PFSK-1 (cell line): ENCODE measurements around the gene CACNA1C.

Experiments used
- FOXP2 ChIP-seq: optimal IDR thresholded peaks from 2 replicates; pipeline ENCODE3; 2011; ENCODE audit warnings: borderline replicate concordance, control low read depth, inconsistent platforms; ENCODE audit not compliant: insufficient read depth; ENCODE audit errors: extremely low read length, extremely low read depth
- POLR2AphosphoS5 ChIP-seq: IDR thresholded peaks from 2 replicates; pipeline ENCODE4 v1.6.1; 2012; ENCODE audit warnings: low read depth, mild to moderate bottlenecking, control low read depth, low read length, moderate library complexity
- SIN3A ChIP-seq: IDR thresholded peaks from 2 replicates; pipeline ENCODE4 v1.6.1; 2012; ENCODE audit warnings: mild to moderate bottlenecking, low read length, moderate library complexity, borderline replicate concordance; ENCODE audit not compliant: insufficient read depth
- TAF1 ChIP-seq: IDR thresholded peaks from 2 replicates; pipeline ENCODE4 v1.6.1; 2012; ENCODE audit warnings: low read length, control low read depth, borderline replicate concordance; ENCODE audit not compliant: insufficient read depth
- TF ChIP-seq, protein P1 (sequence below), 2 experiments: IDR thresholded peaks; 2 replicates each; pipeline versions ENCODE4 v1.6.1 to v1.8.0; 2011 to 2012; ENCODE audit warnings: low read depth in 2 of 2, low read length in 2 of 2, control low read depth in 1 of 2, inconsistent platforms in 1 of 2, mild to moderate bottlenecking in 1 of 2, moderate library complexity in 1 of 2; ENCODE audit not compliant: insufficient read depth in 1 of 2

CACNA1C gene

DNA sequence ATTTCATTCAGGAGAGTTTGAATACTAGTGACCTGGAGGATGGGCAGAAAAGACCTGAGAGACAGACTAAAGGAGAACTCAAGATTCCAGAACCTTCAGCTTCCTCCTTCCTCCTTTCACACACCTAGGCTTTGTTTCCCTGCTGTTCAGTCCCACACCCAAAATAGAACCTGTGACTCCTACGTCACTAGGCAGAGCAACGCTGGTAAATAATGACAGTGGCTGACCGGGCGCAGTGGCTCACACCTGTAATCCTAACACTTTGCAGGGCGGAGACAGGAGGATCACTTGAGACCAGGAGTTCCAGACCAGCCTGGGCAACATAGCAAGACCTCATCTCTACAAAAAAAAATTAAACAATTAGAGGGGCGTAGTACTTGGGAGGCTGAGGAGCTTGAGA, 575.6 kb downstream of the CACNA1C start:
- no peak for TF ChIP-seq FOXP2
- TF ChIP-seq SIN3A = no peak
- TF ChIP-seq POLR2AphosphoS5 = no peak

DNA sequence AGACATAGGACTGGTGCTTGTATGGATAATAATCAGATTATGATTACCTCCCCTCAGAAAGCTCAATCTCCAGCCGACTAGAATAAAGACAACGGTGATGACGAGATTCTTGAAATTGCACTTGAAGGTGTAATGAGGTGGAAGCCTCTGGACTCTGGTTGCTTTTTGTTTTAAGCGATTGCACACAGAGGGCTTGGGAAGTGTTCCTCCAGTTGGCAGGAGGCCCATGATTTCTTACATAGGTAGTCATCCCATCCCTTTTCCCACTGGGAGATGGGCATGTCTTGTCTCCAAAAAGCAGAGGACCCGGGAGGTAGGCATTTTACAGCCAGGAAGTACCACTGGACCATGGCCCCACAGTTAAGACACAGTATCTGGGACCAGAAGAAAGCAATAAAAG, 576.3 kb downstream of the CACNA1C start:
- no peak for TF ChIP-seq POLR2AphosphoS5
- TF ChIP-seq SIN3A = no peak
- TF ChIP-seq, protein P1, sequence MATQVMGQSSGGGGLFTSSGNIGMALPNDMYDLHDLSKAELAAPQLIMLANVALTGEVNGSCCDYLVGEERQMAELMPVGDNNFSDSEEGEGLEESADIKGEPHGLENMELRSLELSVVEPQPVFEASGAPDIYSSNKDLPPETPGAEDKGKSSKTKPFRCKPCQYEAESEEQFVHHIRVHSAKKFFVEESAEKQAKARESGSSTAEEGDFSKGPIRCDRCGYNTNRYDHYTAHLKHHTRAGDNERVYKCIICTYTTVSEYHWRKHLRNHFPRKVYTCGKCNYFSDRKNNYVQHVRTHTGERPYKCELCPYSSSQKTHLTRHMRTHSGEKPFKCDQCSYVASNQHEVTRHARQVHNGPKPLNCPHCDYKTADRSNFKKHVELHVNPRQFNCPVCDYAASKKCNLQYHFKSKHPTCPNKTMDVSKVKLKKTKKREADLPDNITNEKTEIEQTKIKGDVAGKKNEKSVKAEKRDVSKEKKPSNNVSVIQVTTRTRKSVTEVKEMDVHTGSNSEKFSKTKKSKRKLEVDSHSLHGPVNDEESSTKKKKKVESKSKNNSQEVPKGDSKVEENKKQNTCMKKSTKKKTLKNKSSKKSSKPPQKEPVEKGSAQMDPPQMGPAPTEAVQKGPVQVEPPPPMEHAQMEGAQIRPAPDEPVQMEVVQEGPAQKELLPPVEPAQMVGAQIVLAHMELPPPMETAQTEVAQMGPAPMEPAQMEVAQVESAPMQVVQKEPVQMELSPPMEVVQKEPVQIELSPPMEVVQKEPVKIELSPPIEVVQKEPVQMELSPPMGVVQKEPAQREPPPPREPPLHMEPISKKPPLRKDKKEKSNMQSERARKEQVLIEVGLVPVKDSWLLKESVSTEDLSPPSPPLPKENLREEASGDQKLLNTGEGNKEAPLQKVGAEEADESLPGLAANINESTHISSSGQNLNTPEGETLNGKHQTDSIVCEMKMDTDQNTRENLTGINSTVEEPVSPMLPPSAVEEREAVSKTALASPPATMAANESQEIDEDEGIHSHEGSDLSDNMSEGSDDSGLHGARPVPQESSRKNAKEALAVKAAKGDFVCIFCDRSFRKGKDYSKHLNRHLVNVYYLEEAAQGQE (IDR thresholded peaks at IDR 0.05; ENCODE audit: insufficient read depth in 1 of 2, low read depth in 2 of 2, low read length in 2 of 2) = no peak
- TF ChIP-seq TAF1 = no peak
- no peak for TF ChIP-seq FOXP2

DNA sequence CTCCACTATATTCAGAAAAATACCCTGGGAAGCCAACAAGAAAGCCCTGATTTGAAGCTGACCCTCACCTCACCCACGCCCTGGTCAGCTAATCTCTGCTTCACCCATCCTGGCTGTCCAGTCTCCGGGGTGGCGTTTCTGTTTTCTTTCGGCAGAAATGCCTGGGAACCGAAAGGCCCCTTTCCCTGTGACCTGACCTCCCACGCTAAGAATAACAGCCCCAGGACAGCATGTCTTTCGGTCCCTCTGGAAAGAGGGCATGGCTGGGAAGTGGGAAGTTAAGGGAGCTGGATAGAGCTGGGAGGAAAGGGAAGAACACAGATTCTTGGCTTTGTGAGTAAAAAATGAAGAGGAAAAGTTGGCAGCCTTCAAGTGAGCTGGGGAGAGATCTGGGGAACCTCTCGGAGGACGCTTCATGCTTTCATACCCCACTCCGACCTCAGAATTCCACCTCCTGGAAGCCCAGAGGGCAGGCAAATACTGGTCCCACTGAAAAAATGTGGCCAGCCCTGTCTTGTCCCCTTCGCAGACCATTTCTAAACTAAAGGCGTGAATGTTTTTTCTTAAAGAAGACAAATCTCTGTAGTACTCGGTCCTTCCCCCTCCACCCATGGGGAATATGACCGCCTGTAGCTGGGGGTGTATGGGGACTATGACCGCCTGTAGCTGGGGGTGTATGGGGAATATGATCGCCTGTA, 579.0 kb downstream of the CACNA1C start:
- TF ChIP-seq, protein P1 (IDR thresholded peaks at IDR 0.05; ENCODE audit: insufficient read depth in 1 of 2, low read depth in 2 of 2, low read length in 2 of 2) = no peak
- TF ChIP-seq POLR2AphosphoS5 (no peak), SIN3A (no peak), FOXP2 (no peak), TAF1 (no peak)

DNA sequence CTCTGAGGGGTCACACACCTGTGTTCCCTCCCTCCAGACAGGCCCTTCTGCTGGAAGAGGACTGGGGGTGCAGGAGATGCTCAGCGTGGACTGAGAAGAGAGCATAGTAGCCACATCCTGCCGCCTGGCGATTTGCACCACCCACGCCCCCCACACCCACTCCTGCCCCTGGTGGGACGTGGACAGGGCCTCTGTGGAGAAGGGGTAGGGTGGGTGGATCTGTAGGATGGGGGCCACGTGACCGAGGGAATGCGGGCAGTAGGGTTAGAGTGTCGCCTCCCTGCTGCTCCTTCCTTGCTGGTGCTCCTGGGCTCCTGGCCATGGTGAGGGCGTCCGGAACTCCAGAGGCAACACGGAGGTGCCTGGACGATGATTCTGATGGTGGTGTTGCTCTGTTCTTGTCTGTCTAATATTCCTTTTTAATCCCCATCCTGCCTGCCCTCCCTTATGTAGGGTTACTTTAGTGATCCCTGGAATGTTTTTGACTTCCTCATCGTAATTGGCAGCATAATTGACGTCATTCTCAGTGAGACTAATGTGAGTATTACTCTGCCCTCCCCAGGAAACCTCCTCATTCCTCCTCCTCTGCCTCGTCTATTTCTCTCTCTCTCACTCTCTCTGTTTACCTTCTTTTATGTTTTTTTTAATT, 580.5 kb downstream of the CACNA1C start:
- TF ChIP-seq, protein P1 (IDR thresholded peaks at IDR 0.05; ENCODE audit: insufficient read depth in 1 of 2, low read depth in 2 of 2, low read length in 2 of 2) = no peak
- TF ChIP-seq FOXP2 = no peak

DNA sequence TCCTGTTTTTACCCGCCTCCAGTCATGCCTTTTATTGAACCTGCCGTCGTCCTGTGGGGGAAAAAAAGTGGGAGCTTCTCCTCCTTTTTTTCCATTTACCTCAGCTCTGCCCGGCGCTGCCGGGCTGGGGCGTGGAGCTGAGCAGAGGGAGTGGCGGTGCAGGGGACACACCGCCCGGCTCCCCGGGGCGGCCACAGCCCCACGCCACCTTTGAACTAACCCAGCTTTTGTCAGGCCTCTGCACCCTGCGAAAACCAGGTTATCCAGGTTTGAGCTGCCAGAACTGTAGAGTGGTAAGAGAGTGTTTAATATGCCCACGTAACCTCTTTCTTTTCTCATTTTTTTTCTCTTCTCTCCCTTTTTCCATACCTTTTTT, 581.0 kb downstream of the CACNA1C start:
- no peak for TF ChIP-seq FOXP2
- no peak for TF ChIP-seq SIN3A
- no peak for TF ChIP-seq POLR2AphosphoS5
- TF ChIP-seq, protein P1 (IDR thresholded peaks at IDR 0.05; ENCODE audit: insufficient read depth in 1 of 2, low read depth in 2 of 2, low read length in 2 of 2) = no peak
- TF ChIP-seq TAF1 = no peak
